Fibroblast of lung (primary cell): ENCODE measurements around the gene PRKACB. TPM values are rescaled to one million over a fixed set of nuclear protein-coding genes. Genes with fewer than 3 reads are reported as not detected.
"Not testable (repeated sequence)": the region's sequence is repeated elsewhere in the genome, so short reads cannot be mapped to it uniquely, and the experiment has no call there.

Experiments
- DNase-seq, 2 donors: peaks; one replicate each; pipeline versions ENCODE4 v3.0.0 to v3.0.0-alpha.2; 2010; ENCODE audit warnings: low read depth in 2 of 2
- H2AFZ ChIP-seq: 2 replicates; pipeline ENCODE4 v1.5.1; 2012; ENCODE audit warnings: low read length, control low read depth, inconsistent platforms
- H3K27ac ChIP-seq: 2 replicates; pipeline ENCODE4 v1.5.1; 2011; ENCODE audit warnings: low read length, control low read depth; ENCODE audit not compliant: insufficient read depth
- H3K27me3 ChIP-seq: 2 replicates; pipeline ENCODE4 v1.5.1; 2011; ENCODE audit warnings: mild to moderate bottlenecking, low read length; ENCODE audit not compliant: control insufficient read depth, insufficient read depth
- H3K36me3 ChIP-seq: 2 replicates; pipeline ENCODE4 v1.5.1; 2011; ENCODE audit warnings: low read length; ENCODE audit not compliant: control insufficient read depth, insufficient read depth
- H3K4me1 ChIP-seq: 2 replicates; pipeline ENCODE4 v1.5.1; 2011; ENCODE audit warnings: low read length; ENCODE audit not compliant: control insufficient read depth, insufficient read depth; ENCODE audit errors: extremely low read depth
- H3K4me2 ChIP-seq: 2 replicates; pipeline ENCODE4 v1.5.1; 2011; ENCODE audit warnings: low read length, control low read depth; ENCODE audit not compliant: insufficient read depth; ENCODE audit errors: extremely low read depth
- H3K4me3 ChIP-seq, 4 experiments: fragments of 200-600 bp in 1 of 4; sonication (generic) in 1 of 4; replicated peaks in 1 of 4; 2 replicates each; pipeline ENCODE4 v1.5.1; 2011 to 2016; ENCODE audit warnings: low read length in 4 of 4, low read depth in 3 of 4, mild to moderate bottlenecking in 3 of 4, control low read depth in 2 of 4, inconsistent platforms in 1 of 4, mixed read lengths in 1 of 4; ENCODE audit not compliant: insufficient read depth in 1 of 4; ENCODE audit errors: control extremely low read depth in 1 of 4
- H3K79me2 ChIP-seq: 2 replicates; pipeline ENCODE4 v1.5.1; 2012; ENCODE audit warnings: mild to moderate bottlenecking, low read length, inconsistent platforms; ENCODE audit not compliant: control insufficient read depth, insufficient read depth
- H3K9ac ChIP-seq: 2 replicates; pipeline ENCODE4 v1.5.1; 2011; ENCODE audit warnings: mild to moderate bottlenecking, low read length, control low read depth; ENCODE audit not compliant: insufficient read depth
- H3K9me3 ChIP-seq: 2 replicates; pipeline ENCODE4 v1.5.1; 2012; ENCODE audit warnings: low read depth, low read length; ENCODE audit not compliant: control insufficient read depth, insufficient read depth
- H4K20me1 ChIP-seq: 2 replicates; pipeline ENCODE4 v1.5.1; 2011; ENCODE audit warnings: low read length; ENCODE audit not compliant: control insufficient read depth, insufficient read depth; ENCODE audit errors: extremely low read depth
- CTCF ChIP-seq, 2 donors: IDR thresholded peaks in 1 of 2; conservative IDR thresholded peaks in 1 of 2; 1 replicate in 1 of 2; 2 replicates in 1 of 2; pipeline ENCODE4 v1.5.1; 2011 to 2012; ENCODE audit warnings: low read length in 2 of 2, control low read depth in 1 of 2, inconsistent platforms in 1 of 2, low read depth in 1 of 2, mild to moderate bottlenecking in 1 of 2
- EZH2 ChIP-seq: IDR thresholded peaks from 2 replicates; pipeline ENCODE4 v1.5.1; 2012; ENCODE audit warnings: low read length, control low read depth, mild to moderate bottlenecking; ENCODE audit errors: missing control alignments
- polyA plus RNA-seq, 2 donors: library from polyadenylated mRNA; depleted of rRNA in 1 of 2; stranded (reverse) in 1 of 2; unstranded in 1 of 2; fragments of >200 nt; gene quantifications; 2 replicates each; pipeline ENCODE4 v1.2.1, GENCODE V29; 2011 to 2012; ENCODE audit warnings: missing spikeins in 1 of 2
- total RNA-seq: library from RNA; depleted of rRNA; stranded (reverse); fragments of >200 nt; gene quantifications from 2 replicates; pipeline ENCODE4 v1.2.1, GENCODE V29; 2014

PRKACB gene
- total and polyA plus RNA-seq, 2 donors (not counting 1 experiment from before 2014, with no cell fraction given) = 22.0 to 32.6 TPM

GRCh38 chr1:84101204-84101603, 42.9 kb upstream of the PRKACB start:
- TF ChIP-seq EZH2 (no peak), CTCF (conservative IDR thresholded peaks at IDR 0.05 in 1 of 2, IDR thresholded peaks at IDR 0.05 in 1 of 2; ENCODE audit: low read depth in 1 of 2, low read length in 2 of 2) (no peak)
- Histone ChIP-seq H3K27me3 (no peaks in the 10 kb centered on the region), H3K79me2 (no peaks in the 10 kb centered on the region), H3K27ac (no peak overlapping the region), H3K9me3 (no peaks in the 10 kb centered on the region), H2AFZ (no peak overlapping the region), H4K20me1 (no peaks in the 10 kb centered on the region), H3K4me3 (no peak overlapping the region), H3K4me2 (no peak overlapping the region), H3K9ac (no peak overlapping the region), H3K4me1 (peaks cover 5% of the 10 kb centered on the region), H3K36me3 (no peaks in the 10 kb centered on the region)
- DNase-seq = no peak

- DNase-seq = peak; percentile 92 to 97
- no peak overlapping the region for H3K4me2 ChIP-seq
- no peak overlapping the region for H2AFZ ChIP-seq
- TF ChIP-seq EZH2 (no peak), CTCF (conservative IDR thresholded peaks at IDR 0.05 in 1 of 2, IDR thresholded peaks at IDR 0.05 in 1 of 2; ENCODE audit: low read depth in 1 of 2, low read length in 2 of 2) (no peak)
- peaks cover 5% of the 10 kb centered on the region for H3K4me1 ChIP-seq
- no peak overlapping the region for H3K27ac ChIP-seq
- no peak overlapping the region for H3K9ac ChIP-seq
- no peaks in the 10 kb centered on the region for H3K9me3 ChIP-seq
- no peak overlapping the region for H3K4me3 ChIP-seq
- no peaks in the 10 kb centered on the region for H3K36me3 ChIP-seq
- no peaks in the 10 kb centered on the region for H4K20me1 ChIP-seq
- no peaks in the 10 kb centered on the region for H3K79me2 ChIP-seq
- H3K27me3 ChIP-seq = no peaks in the 10 kb centered on the region
These were observed 40.7 kb upstream of the PRKACB start for GRCh38 chr1:84103197-84103992.

DNA sequence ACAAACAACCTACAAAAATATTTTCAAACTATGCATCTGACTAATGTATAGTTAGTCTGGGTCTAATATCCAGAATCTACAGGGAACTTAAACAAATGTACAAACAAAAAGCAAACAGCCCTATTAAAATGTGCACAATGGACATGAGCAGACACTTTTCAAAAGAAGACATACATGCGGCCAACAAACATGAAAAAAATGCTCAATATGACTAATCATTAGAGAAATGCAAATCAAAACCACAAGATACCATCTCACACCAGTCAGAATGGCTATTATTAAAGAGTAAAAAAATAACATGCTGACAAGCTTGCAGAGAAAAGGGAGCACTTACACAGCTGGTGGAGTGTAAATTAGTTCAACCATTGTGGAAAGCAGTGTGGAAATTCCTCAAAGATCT, 36.5 kb upstream of the PRKACB start:
- peak; percentile 77 to 91 for DNase-seq
- peak overlapping the region; percentile 18 for H3K27ac ChIP-seq
- H3K4me1 ChIP-seq, H4K20me1 ChIP-seq, H3K79me2 ChIP-seq, H3K27me3 ChIP-seq, H3K36me3 ChIP-seq, H3K9ac ChIP-seq, H3K4me2 ChIP-seq, H3K4me3 ChIP-seq, H3K9me3 ChIP-seq, H2AFZ ChIP-seq: not testable (repeated sequence)
